Keratinocyte (primary cell): ENCODE data around the gene CELF5. TPM values are rescaled to one million over a fixed set of nuclear protein-coding genes. Genes with fewer than 3 reads are reported as not detected.

Source experiments
- DNase-seq: peaks from one replicate; pipeline ENCODE4 v3.0.0-alpha.2; 2011; ENCODE audit warnings: low read depth, missing footprints, low spot score
- FAIRE-seq: peaks from 2 replicates; lab custom pipeline; 2011; peaks lifted over from hg19 to GRCh38; lab: Jason Lieb, UNC
- H2AFZ ChIP-seq: 2 replicates; pipeline ENCODE4 v1.6.0; 2012; ENCODE audit warnings: low read length, control low read depth, inconsistent platforms; ENCODE audit not compliant: control insufficient read depth
- H3K27ac ChIP-seq: 2 replicates; pipeline ENCODE4 v1.5.1; 2011; ENCODE audit warnings: low read length; ENCODE audit not compliant: control insufficient read depth, insufficient read depth
- H3K27me3 ChIP-seq: 3 replicates; pipeline ENCODE4 v1.6.0; 2011; ENCODE audit warnings: low read length; ENCODE audit not compliant: control insufficient read depth, insufficient read depth; ENCODE audit errors: extremely low read depth
- H3K36me3 ChIP-seq, 2 experiments: 2 replicates in 1 of 2; 3 replicates in 1 of 2; pipeline ENCODE4 v1.5.1; 2011; ENCODE audit warnings: low read length in 2 of 2, mild to moderate bottlenecking in 1 of 2; ENCODE audit not compliant: control insufficient read depth in 2 of 2, insufficient read depth in 2 of 2; ENCODE audit errors: extremely low read depth in 1 of 2
- H3K4me1 ChIP-seq: 3 replicates; pipeline ENCODE4 v1.5.1; 2011; ENCODE audit warnings: low read length; ENCODE audit not compliant: control insufficient read depth, insufficient read depth; ENCODE audit errors: extremely low read depth
- H3K4me2 ChIP-seq: 3 replicates; pipeline ENCODE4 v1.6.0; 2011; ENCODE audit warnings: low read depth, low read length; ENCODE audit not compliant: control insufficient read depth, insufficient read depth; ENCODE audit errors: extremely low read depth
- H3K4me3 ChIP-seq, 3 experiments: fragments of 200-600 bp in 1 of 3; sonication (generic) in 1 of 3; 2 replicates in 2 of 3; 3 replicates in 1 of 3; pipeline ENCODE4 v1.5.1; 2011 to 2016; ENCODE audit warnings: low read length in 3 of 3, mild to moderate bottlenecking in 3 of 3, control low read depth in 2 of 3, inconsistent platforms in 1 of 3, low read depth in 1 of 3, mixed read lengths in 1 of 3, mixed run types in 1 of 3, moderate library complexity in 1 of 3; ENCODE audit not compliant: control insufficient read depth in 2 of 3, insufficient read depth in 2 of 3; ENCODE audit errors: extremely low read depth in 1 of 3
- H3K79me2 ChIP-seq: 2 replicates; pipeline ENCODE4 v1.6.0; 2012; ENCODE audit warnings: low read length; ENCODE audit not compliant: control insufficient read depth, insufficient read depth
- H3K9ac ChIP-seq: 3 replicates; pipeline ENCODE4 v1.6.0; 2011; ENCODE audit warnings: low read length; ENCODE audit not compliant: control insufficient read depth, insufficient read depth; ENCODE audit errors: extremely low read depth
- H3K9me1 ChIP-seq: 3 replicates; pipeline ENCODE4 v1.6.0; 2011; ENCODE audit warnings: low read length; ENCODE audit not compliant: control insufficient read depth, insufficient read depth; ENCODE audit errors: extremely low read depth
- H3K9me3 ChIP-seq: 2 replicates; pipeline ENCODE4 v1.5.1; 2012; ENCODE audit warnings: low read depth, low read length; ENCODE audit not compliant: control insufficient read depth
- H4K20me1 ChIP-seq: 3 replicates; pipeline ENCODE4 v1.6.0; 2011; ENCODE audit warnings: low read length; ENCODE audit not compliant: control insufficient read depth, insufficient read depth; ENCODE audit errors: extremely low read depth
- EZH2 ChIP-seq: IDR thresholded peaks from one replicate; pipeline ENCODE4 v1.6.1; 2012; ENCODE audit warnings: inconsistent platforms, mild to moderate bottlenecking, low read length, moderate library complexity
- dilution Hi-C: fragments of 300-500 bp; cut with MboI; formaldehyde crosslinking; loops from one replicate; pipeline ENCODE4 v1.7.0; 2020; ENCODE audit warnings: low sequenced_read_pairs; ENCODE audit not compliant: extremely low pct_ligation_motif_present
- polyA plus RNA-seq, 5 experiments: library from polyadenylated mRNA; depleted of rRNA in 3 of 5; stranded (reverse) in 3 of 5; stranded (forward) in 1 of 5; unstranded in 1 of 5; fragments of >200 nt; gene quantifications; 1 replicate in 1 of 5; 2 replicates in 3 of 5; 3 replicates in 1 of 5; pipeline versions ENCODE4 v1.2.1 to v1.2.3, GENCODE V29; 2011 to 2012; ENCODE audit warnings: missing spikeins in 2 of 5, low read depth in 1 of 5, low replicate concordance in 1 of 5
- TF ChIP-seq, protein P1 (sequence below), 3 experiments: IDR thresholded peaks in 1 of 3; conservative IDR thresholded peaks in 1 of 3; optimal IDR thresholded peaks in 1 of 3; 2 replicates in 2 of 3; 3 replicates in 1 of 3; pipeline versions ENCODE3 to v1.5.1; 2011; ENCODE audit warnings: low read length in 3 of 3, mild to moderate bottlenecking in 3 of 3, moderate library complexity in 2 of 3, control low read depth in 1 of 3, inconsistent platforms in 1 of 3; ENCODE audit not compliant: insufficient read depth in 2 of 3; ENCODE audit errors: extremely low read depth in 1 of 3

The CELF5 gene
- polyA plus RNA-seq, 1 donor (not counting 4 experiments of a cell fraction or from before 2014, with no cell fraction given) = 0.04 TPM

GRCh38 chr19:3282155-3282554 lies 57.7 kb downstream of the CELF5 start:
- peaks cover 7% of the 10 kb centered on the region for H3K27me3 ChIP-seq
- dilution Hi-C loops = no loop called here
- no peak overlapping the region for H2AFZ ChIP-seq
- no peak overlapping the region for H3K27ac ChIP-seq
- no peak overlapping the region for H3K4me2 ChIP-seq
- H3K4me1 ChIP-seq = no peaks in the 10 kb centered on the region
- no peaks in the 10 kb centered on the region for H4K20me1 ChIP-seq
- H3K9ac ChIP-seq = no peak overlapping the region
- H3K36me3 ChIP-seq = no peaks in the 10 kb centered on the region
- H3K4me3 ChIP-seq = no peak overlapping the region
- H3K79me2 ChIP-seq = no peaks in the 10 kb centered on the region
- H3K9me3 ChIP-seq = no peaks in the 10 kb centered on the region
- FAIRE-seq (no peak), DNase-seq (no peak)
- H3K9me1 ChIP-seq = no peaks in the 10 kb centered on the region
- TF ChIP-seq EZH2 = no peak
- TF ChIP-seq, protein P1, sequence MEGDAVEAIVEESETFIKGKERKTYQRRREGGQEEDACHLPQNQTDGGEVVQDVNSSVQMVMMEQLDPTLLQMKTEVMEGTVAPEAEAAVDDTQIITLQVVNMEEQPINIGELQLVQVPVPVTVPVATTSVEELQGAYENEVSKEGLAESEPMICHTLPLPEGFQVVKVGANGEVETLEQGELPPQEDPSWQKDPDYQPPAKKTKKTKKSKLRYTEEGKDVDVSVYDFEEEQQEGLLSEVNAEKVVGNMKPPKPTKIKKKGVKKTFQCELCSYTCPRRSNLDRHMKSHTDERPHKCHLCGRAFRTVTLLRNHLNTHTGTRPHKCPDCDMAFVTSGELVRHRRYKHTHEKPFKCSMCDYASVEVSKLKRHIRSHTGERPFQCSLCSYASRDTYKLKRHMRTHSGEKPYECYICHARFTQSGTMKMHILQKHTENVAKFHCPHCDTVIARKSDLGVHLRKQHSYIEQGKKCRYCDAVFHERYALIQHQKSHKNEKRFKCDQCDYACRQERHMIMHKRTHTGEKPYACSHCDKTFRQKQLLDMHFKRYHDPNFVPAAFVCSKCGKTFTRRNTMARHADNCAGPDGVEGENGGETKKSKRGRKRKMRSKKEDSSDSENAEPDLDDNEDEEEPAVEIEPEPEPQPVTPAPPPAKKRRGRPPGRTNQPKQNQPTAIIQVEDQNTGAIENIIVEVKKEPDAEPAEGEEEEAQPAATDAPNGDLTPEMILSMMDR (optimal IDR thresholded peaks at IDR 0.05 in 1 of 3, IDR thresholded peaks at IDR 0.05 in 1 of 3, conservative IDR thresholded peaks at IDR 0.05 in 1 of 3; ENCODE audit: extremely low read depth in 1 of 3, insufficient read depth in 2 of 3, low read length in 3 of 3) = no peak

- Histone ChIP-seq H3K4me1 (no peaks in the 10 kb centered on the region), H3K9ac (no peak overlapping the region), H3K4me2 (no peak overlapping the region), H4K20me1 (no peaks in the 10 kb centered on the region), H3K36me3 (no peaks in the 10 kb centered on the region), H3K4me3 (no peak overlapping the region), H3K9me1 (no peaks in the 10 kb centered on the region), H2AFZ (no peak overlapping the region), H3K9me3 (no peaks in the 10 kb centered on the region), H3K79me2 (no peaks in the 10 kb centered on the region), H3K27ac (no peak overlapping the region), H3K27me3 (peaks cover 7% of the 10 kb centered on the region)
- TF ChIP-seq, protein P1 (optimal IDR thresholded peaks at IDR 0.05 in 1 of 3, IDR thresholded peaks at IDR 0.05 in 1 of 3, conservative IDR thresholded peaks at IDR 0.05 in 1 of 3; ENCODE audit: extremely low read depth in 1 of 3, insufficient read depth in 2 of 3, low read length in 3 of 3) = no peak
- FAIRE-seq (no peak), DNase-seq (no peak)
- dilution Hi-C loops = no loop called here
Measured at GRCh38 chr19:3282564-3282963, 58.1 kb downstream of the CELF5 start.
